NCI-H226 (cell line): ENCODE measurements around the gene COBL.

Source experiments
- DNase-seq: peaks from one replicate; pipeline ENCODE4 v3.0.0-alpha.2; 2015

COBL gene

GRCh38 chr7:51038573-51038972 lies 278.0 kb downstream of the COBL start:
- DNase-seq, result no peak

- DNase-seq, result no peak
Measured at GRCh38 chr7:51035716-51036115, 280.9 kb downstream of the COBL start.

- DNase-seq, result peak; percentile 51
Measured at GRCh38 chr7:51034521-51035264, 281.9 kb downstream of the COBL start.

GRCh38 chr7:51033727-51034520 lies 282.7 kb downstream of the COBL start:
- DNase-seq, result no peak

GRCh38 chr7:51031791-51032515 lies 284.7 kb downstream of the COBL start:
- no peak for DNase-seq

GRCh38 chr7:51031216-51031615 lies 285.4 kb downstream of the COBL start:
- DNase-seq, result no peak

- DNase-seq, result peak; percentile 85
Measured at GRCh38 chr7:51029701-51030191, 286.9 kb downstream of the COBL start.

GRCh38 chr7:51029131-51029530 lies 287.5 kb downstream of the COBL start:
- no peak for DNase-seq

- DNase-seq, result no peak
Measured at GRCh38 chr7:51027935-51028830, 288.4 kb downstream of the COBL start.

- no peak for DNase-seq
Measured at GRCh38 chr7:51027106-51027934, 289.3 kb downstream of the COBL start.

- no peak for DNase-seq
Measured at GRCh38 chr7:51026341-51026740, 290.3 kb downstream of the COBL start.

- DNase-seq, result no peak
Measured at GRCh38 chr7:51025668-51026067, 290.9 kb downstream of the COBL start.

- no peak for DNase-seq
Measured at GRCh38 chr7:51024867-51025266, 291.7 kb downstream of the COBL start.

- DNase-seq, result no peak
Measured at GRCh38 chr7:51023547-51023946, 293.1 kb downstream of the COBL start.

- no peak for DNase-seq
Measured at GRCh38 chr7:51022821-51023220, 293.8 kb downstream of the COBL start.

- no peak for DNase-seq
Measured at GRCh38 chr7:51021906-51022570, 294.6 kb downstream of the COBL start.

GRCh38 chr7:51020944-51021343 lies 295.7 kb downstream of the COBL start:
- no peak for DNase-seq

GRCh38 chr7:51019891-51020870 lies 296.4 kb downstream of the COBL start:
- no peak for DNase-seq

GRCh38 chr7:51019191-51019844 lies 297.3 kb downstream of the COBL start:
- DNase-seq, result peak; percentile 89
